ENCODE results near the gene ITGA11.

Gene ITGA11

DNA sequence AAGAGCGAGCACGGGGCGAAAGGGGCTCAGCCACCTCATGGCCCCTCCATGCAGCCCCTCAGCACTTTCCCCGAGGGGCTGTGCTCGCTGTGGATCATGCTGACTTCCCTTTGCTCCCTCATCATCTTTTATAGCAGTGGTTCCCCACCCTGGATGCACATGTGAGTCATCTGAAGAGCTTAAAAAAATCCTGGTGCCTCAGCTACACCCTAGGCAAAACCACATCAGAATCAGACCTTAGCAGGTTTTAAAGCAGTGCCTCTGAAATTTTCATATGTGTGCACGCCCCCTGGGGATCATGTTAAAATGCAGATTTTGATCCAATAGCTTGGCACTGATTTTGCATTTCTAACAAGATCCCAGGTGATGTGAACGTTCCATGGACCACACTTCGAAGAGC, 103.5 kb downstream of the ITGA11 start:
- DNase-seq, result no peak

GRCh38 chr15:68326711-68327354, 105.1 kb downstream of the ITGA11 start:
- no peak for DNase-seq

GRCh38 chr15:68325726-68326125, 106.2 kb downstream of the ITGA11 start:
- DNase-seq, result no peak

GRCh38 chr15:68322796-68323195, 109.2 kb downstream of the ITGA11 start:
- DNase-seq, result no peak

GRCh38 chr15:68321229-68321628, 110.7 kb downstream of the ITGA11 start:
- DNase-seq, result no peak

DNA sequence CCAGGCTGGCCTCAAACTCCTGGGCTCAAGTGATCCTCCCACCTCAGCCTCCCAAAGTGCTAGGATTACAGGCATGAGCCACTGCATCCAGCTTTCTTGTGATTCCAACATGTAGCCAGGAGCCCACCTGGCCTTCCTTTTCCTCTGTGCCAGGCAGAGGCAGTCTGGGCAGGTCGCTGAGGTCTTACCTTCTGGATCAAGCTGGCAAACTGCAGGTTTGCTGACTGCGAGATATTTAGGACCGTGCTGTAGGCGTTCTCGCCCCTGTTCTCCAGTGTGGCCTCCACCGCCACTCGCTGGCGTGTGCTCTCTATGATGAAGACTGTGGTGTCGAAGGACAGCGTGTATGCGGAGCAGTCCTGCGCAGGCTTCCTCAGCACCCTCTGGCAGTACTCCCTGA, 112.0 kb downstream of the ITGA11 start:
- DNase-seq, result no peak

- DNase-seq, result no peak
These were observed 112.7 kb downstream of the ITGA11 start for GRCh38 chr15:68318931-68319909.

DNA sequence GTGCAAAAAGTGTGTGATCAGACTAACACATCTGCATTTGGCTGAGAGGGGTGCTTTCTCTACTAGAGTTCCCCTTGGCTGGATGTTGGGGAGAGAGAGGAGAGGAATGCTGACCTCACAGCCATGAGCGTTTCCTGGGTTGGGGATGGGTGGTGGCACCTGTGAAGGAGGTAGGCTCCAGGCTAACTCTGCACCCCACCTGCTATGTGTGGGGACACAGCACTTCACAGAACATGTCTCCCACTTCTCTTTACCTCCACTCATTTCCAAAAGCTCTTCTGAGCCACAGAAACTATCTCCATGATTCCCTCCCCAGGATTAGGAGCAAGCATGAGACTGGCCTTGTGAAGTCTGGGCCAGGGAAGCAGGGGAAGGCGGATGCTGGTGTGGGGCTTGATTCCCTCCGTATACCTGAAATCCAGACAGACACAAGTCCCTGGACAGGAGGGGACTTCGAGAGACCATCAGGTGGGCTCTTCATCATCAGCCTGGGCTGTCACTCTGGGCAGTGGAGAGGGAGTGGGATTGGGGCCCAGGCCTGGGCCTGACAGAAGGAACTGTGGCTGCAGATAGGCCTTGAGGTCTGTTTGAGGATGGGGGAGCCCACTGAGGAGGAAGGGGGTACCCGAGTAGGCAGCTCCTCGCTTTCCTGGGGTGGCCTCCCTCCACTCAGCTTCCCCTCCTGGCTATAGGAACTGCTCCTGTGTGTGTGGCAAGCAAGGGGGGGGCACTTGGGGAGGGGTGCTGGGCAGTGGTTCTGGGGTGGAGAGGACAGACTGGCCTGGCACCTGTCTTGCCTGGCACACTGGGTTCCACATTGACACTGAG, 113.7 kb downstream of the ITGA11 start:
- no peak for DNase-seq

GRCh38 chr15:68317281-68318007, 114.5 kb downstream of the ITGA11 start:
- no peak for DNase-seq

GRCh38 chr15:68316061-68316804, 115.7 kb downstream of the ITGA11 start:
- DNase-seq, result no peak

GRCh38 chr15:68315495-68316031, 116.4 kb downstream of the ITGA11 start:
- no peak for DNase-seq

GRCh38 chr15:68315035-68315434, 116.9 kb downstream of the ITGA11 start:
- DNase-seq, result no peak

DNA sequence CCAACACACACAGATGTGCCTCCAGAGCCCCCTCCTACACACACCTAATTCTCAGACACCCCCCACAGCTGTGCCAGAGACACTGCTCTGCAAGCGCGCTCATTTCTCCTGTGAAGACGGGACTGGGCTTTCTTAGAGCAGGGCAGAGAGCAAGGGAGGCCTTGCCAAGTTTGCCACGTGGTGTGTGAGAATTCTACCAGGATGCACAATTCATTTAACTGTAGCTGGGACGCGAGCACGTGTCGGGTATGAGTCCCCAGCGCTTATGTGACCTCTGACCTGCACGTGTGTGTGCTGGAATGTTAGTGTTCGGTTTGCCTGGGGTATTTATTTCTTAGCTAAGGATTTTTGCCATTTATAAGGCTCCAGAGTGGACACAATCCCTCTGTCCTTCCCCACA, 117.4 kb downstream of the ITGA11 start:
- DNase-seq, result no peak

DNA sequence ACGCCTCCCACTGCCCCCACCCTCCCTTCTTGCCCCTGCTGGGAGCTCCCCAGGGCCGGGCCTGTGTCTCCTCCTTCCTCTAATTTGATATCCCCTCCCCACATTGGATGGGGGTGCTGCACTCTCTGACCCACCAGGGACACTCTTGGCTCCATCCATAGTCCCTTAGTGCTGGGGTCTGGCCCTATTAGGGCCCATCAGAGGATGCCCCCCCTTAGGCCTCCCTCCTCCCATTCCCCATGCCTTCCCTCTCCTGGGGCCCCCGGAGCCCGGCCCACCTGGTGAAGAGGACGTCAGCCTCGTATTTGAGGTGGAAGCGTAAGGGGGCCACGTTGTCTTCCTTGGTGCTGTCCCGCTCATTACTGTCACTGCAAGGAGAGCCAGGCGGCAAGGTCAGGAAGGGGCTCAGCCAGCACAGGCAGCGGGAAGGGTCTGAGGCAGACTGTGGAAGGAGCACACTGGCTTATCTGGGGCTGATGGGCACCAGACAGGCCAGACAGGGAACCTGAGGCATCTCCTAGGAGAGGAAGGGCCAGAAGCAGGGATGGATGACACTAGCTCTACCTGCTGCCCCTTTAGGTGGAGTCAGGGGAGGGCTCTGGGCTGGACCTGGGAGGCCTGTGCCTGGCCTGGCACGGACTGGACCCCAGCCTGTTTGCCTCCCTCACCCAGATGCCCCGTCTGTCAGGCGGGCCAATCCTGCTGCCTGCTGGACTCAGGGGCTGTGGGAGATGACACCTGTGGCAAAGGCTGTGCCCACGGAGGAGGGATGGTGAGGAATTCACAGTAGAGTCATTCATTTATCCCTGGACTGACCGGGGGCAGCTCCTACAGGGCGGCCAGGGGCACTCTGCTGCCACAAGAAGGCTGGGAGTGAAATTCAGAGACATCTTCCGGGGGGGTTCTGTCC, 118.2 kb downstream of the ITGA11 start:
- DNase-seq, result no peak

- DNase-seq, result no peak
These were observed 119.2 kb downstream of the ITGA11 start for GRCh38 chr15:68312701-68313204.

DNA sequence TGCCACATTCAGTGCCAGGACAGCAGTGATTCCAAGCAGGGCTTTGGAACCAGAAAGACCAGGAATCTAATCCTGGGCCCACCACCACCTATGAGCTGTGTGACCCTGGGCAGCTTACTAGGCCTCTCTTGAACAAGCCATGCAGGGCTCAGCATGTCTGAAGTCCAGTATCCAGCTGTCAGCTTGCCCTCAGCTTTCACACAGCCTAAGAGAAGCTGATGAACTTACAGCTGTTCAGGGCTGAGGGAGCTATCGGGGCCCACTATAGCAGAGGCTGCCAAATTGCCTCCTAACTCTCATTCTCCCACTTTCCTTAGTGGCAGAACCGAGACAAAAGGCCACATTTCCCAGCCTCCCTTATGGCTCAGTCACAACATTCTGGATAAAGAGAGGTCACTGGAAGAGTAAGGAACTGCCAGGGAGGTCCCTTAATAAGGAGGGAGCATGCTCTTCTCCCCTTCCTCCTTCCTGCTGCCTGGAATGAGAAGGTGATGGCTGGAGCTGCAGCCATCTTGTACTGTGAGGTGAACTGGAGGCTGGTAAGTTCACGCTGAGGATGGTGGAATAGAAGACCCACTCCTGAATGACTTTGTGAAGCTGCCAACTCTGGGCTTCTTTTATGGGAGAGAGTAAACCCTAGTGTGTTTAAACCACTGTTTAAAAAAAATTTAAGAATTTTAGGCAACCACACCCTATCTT, 120.0 kb downstream of the ITGA11 start:
- no peak for DNase-seq

- no peak for DNase-seq
These were observed 120.5 kb downstream of the ITGA11 start for GRCh38 chr15:68311464-68311835.

DNA sequence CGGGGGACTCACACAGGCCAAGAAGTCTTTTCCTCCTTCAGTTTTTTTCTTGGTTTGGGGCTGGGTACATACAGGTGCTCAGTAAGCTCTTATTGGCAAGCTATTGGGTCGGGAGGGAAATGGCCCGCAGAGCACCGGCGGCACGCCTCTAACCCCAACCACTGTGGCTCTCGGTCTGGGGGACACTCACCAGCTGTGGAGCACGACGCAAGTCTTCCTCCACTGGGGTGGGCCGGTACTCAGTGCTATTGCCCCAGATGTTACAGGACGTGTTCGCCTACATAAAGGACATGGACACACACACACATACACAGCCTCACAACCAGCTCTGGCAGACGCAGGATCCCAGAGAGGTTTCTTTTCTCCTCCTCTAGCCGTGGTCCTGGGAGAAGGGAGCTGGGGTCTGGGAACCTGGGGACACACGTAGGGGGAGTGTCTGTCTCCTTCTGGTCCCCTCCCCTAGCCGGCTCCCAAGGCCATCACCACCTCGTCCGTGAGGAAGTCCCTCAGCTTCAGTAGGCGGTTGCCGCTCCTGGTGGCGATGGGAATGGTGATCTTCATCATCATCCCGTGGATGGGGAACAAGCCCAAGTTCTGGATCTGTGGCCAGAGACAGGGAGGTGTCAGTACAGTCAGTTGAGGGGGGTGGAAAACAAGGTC, 121.0 kb downstream of the ITGA11 start:
- no peak for DNase-seq

GRCh38 chr15:68310178-68310803, 121.7 kb downstream of the ITGA11 start:
- peak; percentile 31 for DNase-seq
